Umbilical cord (tissue), 2 donors: ENCODE data around the gene EIF4G2. TPM values are rescaled to one million over a fixed set of nuclear protein-coding genes. Genes with fewer than 3 reads are reported as not detected.
A peak's percentile ranks its signal among the peaks of the same experiment; 100 is the strongest.
"Not testable (repeated sequence)": the region's sequence is repeated elsewhere in the genome, so short reads cannot be mapped to it uniquely, and the experiment has no call there.

Experiments used
- DNase-seq: peaks from one replicate; pipeline ENCODE4 v3.0.0-alpha.2; 2015; ENCODE audit warnings: low spot score
- total RNA-seq: library from RNA; depleted of rRNA; stranded (reverse); fragments of >200 nt; gene quantifications from one replicate; pipeline ENCODE4 v1.2.3, GENCODE V29; 2014; ENCODE audit warnings: low replicate concordance; ENCODE audit not compliant: insufficient read depth

EIF4G2 gene
- total RNA-seq, result 579 TPM

- DNase-seq, result peak; percentile 100
Observed at GRCh38 chr11:10808553-10809372, at the start of gene EIF4G2. TSS of gene EIF4G2 (minus strand) at chr11:10808926.

DNA sequence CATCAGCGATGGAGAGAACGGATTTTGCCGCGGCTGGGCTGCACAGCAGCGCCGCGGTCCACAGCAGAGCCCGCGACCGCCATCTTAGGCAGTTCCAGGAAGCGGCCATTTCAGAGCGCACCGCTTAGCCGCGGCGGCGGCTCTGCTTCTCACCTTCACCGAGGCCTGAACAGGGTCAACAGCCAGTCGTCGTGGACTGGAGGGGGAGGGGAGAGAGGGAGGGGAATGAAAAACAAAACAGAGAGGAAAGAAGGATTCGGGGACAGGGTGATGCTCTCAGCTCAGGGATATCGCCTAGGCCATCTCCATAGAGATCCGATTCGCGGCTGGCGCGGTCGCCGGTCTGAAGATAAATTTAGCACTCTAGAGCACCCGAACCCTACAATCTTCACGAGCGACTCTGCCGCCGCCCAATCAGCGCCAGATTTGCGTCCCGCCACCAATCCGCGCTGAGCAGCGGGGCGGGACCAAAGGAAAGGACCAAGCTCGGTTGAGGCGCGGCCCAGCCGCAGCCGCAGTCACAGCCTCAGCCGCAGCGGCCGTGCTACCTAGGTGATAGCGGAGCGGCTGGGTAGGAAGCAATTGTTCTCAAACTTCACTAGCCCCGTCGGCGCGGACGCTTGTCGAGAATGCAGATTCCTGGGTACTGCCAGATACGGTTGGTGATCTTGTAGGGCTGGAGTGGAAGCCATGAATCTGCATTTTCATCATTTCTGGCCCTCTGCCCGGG is 49.1 kb upstream of the EIF4G2 start, which contains the start of gene ZBED5:
Gene ZBED5 (minus strand): TSS at position 345 of the 730 bp plus-strand sequence. CDS start 3,108 bp downstream, outside the sequence.
- peak; percentile 99 for DNase-seq

DNA sequence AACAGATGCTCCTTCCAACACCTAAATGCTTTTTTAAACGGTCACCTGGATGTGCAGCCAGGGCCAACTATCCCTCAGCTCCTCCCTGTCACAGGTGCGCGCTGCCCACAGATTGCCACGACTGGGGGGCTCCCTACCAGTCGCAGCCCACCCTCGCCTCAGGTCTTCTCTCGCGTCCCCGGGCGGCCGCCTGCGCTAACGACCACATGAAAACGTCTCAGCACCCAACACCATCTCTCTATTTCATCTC is 48.7 kb upstream of the EIF4G2 start:
- no peak for DNase-seq

GRCh38 chr11:10856689-10857458 is 48.1 kb upstream of the EIF4G2 start:
- peak; percentile 67 for DNase-seq

DNA sequence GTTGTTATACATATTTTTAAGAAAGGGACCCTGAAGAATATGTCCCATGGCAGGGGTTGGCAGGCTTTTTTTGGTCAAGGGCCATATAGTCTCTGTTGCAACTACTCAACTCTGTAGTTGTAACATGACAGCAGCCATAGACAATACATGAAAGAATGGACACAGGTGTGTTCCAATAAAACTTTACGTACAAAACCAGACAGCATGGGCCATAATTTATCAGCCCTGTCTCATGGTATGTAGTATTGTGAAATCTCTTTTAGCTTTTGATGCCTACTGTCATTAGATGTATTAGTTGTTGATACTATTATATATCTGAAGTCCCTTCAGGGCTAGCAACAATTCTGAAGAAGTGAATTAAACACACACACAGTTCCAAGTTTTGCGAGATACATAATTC is 46.6 kb upstream of the EIF4G2 start:
- no peak for DNase-seq

- DNase-seq, result no peak
Observed at GRCh38 chr11:10847960-10848860, 39.5 kb upstream of the EIF4G2 start.

DNA sequence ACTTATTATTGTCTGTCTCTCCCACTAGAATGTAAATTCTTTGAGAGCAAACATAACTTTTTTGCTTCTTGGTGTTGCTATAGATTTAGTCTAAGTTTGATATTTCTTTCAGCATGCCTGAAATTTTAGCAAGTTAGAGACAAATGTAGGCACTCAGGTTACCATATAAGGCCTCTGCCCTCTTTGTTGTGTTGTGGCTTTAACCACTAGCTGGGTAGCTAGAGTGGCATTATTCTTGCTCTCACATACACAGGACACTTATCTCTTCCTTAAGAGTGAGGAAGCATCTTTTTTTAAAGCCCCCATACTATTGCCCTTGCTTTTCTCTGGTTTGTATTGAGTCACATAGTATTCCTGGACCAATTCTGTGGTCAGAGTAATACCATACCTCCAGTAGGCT is 37.9 kb upstream of the EIF4G2 start:
- no peak for DNase-seq

DNA sequence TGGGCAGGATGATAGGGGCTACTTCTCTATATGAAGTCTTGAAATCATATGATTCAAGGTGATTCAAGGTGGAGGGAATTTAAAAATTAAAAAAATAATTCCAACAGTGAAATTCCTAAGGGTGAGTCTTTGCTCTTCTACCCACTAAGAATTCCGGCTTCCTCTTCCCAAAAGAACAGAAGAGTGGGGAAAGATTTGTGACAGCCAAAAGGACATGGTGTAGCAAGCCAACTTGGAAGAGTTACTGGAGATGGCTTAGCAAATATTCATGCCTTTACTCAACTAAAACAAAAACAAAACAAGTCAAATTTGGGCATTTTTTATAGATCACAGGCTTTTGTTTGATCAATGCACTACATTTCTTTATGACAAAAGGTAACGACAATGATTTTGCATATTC is 36.9 kb upstream of the EIF4G2 start:
- no peak for DNase-seq

- no peak for DNase-seq
Observed at GRCh38 chr11:10844796-10845195, 36.1 kb upstream of the EIF4G2 start.

DNA sequence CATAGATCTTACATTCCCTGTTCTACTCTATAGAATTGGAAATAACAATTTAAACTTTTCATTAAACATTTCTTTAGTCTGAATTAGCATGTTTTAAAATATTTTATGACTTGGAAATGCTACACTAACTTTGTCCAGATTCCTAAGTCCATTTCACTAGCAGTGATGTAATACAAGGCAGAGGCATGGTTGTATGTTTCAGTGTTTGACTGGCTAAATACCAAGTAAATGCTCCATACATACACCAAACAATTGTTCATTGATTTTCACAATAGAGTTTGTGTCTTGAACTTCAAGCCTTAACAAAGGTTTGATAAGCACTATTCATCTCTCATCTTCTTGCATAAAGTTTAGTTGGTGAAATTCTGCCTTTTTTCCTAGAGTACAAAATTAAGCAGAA is 35.6 kb upstream of the EIF4G2 start:
- DNase-seq, result no peak

DNA sequence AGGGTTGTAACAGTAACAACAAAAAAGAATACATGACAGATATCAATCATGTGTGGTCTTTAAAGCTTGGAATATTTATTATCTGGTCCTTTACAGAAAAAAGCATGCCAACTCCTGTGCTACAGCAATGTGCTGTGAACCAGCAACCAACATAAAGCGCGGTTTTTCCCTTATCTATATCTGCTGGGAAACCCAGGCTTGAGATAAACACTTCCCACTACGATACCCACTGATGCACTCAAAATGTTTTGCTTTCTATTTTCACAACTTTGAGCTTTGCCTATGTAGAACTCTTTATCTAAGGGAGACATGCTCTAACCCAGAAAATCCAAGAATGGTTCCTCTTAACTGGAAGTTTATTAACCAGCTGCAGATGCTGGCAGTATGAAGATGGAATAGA is 30.2 kb upstream of the EIF4G2 start:
- DNase-seq, result peak; percentile 52

DNA sequence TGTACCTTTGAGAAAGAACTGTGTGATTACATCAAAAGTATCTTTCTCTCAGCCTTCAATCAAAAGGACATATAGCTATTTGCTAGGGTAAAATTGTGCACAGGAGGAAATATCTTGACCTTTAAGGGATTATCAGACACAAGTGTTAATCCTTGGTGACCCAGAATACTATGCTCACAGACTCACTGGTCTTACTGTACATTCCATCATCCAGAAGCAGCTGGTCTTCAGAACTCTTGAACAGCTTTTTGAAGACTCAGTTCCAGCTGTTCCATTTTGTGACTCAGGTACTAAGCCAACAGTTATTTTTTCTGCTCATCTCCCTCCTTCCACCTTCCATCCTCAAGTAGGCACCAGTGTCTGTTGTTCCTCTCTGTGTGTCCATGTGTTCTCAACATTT is 29.4 kb upstream of the EIF4G2 start:
- no peak for DNase-seq

DNA sequence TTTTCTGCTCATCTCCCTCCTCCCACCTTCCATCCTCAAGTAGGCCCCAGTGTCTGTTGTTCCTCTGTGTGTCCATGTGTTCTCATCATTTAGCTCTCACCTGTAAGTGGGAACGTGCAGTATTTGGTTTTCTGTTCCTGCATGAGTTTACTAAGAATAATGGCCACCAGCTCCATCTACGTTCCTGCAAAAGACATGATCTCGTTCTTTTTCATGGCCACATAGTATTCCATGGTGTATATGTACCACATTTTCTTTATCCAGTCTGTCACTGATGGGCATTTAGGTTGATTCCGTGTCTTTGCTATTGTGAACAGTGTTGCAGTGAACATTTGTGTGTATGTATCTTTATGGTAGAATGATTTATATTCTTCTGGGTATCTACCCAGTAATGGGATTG is 28.2 kb upstream of the EIF4G2 start:
- DNase-seq, result not testable (repeated sequence)

- no peak for DNase-seq
Observed at GRCh38 chr11:10829139-10829538, 20.4 kb upstream of the EIF4G2 start.

GRCh38 chr11:10828402-10828801 is 19.7 kb upstream of the EIF4G2 start:
- no peak for DNase-seq

DNA sequence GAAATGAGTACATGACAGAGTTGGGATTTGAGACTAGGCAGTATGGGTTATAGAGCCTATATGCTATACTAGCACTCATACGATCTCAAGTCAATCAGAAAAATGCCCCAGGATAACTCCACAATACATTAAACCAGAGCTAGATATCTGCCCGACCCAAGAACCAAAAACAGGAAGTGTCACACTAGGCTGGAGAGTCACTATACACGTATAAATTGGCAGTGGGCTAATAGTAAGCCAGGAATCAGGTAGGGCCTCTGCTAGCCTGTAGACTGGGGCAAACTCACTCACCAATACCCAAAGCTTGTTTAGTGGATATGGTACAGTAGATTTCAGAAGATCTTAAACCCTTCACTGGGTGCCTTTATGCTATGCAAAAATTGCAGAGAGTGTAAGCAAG is 16.2 kb upstream of the EIF4G2 start:
- no peak for DNase-seq

DNA sequence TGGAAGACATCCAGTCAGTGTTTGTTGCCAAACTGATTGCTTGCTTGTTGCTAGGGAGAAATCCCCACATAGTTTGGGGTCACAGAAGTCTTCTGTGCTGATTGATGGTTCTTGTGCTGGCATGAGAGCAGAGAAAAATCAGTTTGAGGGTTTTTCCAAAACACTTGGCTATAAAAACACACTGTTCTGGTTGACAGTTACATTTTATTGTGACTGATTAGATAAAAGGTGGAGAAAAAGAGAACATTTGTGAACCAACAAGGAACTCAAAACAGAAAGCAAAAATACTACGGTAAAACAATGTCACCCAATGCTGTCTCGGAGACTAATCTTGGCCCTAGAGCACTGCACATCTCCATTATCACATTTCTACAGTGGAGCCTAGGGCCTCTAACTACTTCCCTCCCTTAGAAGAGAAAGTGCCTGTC is 14.4 kb upstream of the EIF4G2 start:
- DNase-seq, result peak; percentile 30

DNA sequence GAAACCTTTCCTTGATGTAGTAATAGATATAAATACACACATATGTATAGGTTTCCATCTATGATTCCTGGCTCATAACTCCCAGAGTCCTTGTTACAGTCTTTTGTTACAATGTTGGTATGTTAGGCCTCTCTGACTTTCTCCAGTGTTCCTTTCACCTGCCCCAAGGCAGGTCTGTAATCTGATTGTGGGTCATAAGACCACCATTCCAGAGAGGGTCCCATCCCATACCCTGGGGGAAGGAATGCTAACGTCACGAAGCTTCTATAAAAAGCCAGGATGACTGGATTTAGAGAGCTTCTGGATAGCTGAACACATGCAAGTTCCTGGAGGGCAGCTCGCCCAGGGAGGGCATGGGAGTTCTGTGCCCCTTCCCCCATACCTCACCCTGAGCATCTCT is 13.8 kb upstream of the EIF4G2 start:
- not testable (repeated sequence) for DNase-seq

GRCh38 chr11:10818594-10818993 is 9.9 kb upstream of the EIF4G2 start:
- DNase-seq, result peak; percentile 90

- no peak for DNase-seq
Observed at GRCh38 chr11:10813945-10814344, 5.2 kb upstream of the EIF4G2 start.
